H9 (cell line): ENCODE results near the gene DLEC1. TPM values are rescaled to one million over a fixed set of nuclear protein-coding genes. Genes with fewer than 3 reads are reported as not detected.

Experiments used
- DNase-seq: peaks from one replicate; pipeline ENCODE4 v3.0.0-alpha.2; 2017
- H2AFZ ChIP-seq: one replicate; pipeline ENCODE4 v1.6.1; 2013; ENCODE audit warnings: mild to moderate bottlenecking, low read length, control low read depth, moderate library complexity
- H2AK5ac ChIP-seq: 2 replicates; pipeline ENCODE4 v1.6.1; 2013; ENCODE audit warnings: low read length, control low read depth, mixed read lengths; ENCODE audit not compliant: insufficient read length
- H2BK120ac ChIP-seq: one replicate; pipeline ENCODE4 v1.6.1; 2013; ENCODE audit warnings: low read depth, mild to moderate bottlenecking, low read length, control low read depth, inconsistent platforms; ENCODE audit not compliant: poor library complexity, severe bottlenecking
- H2BK12ac ChIP-seq: 2 replicates; pipeline ENCODE4 v1.6.1; 2013; ENCODE audit warnings: low read length, control low read depth, mixed read lengths, low read depth; ENCODE audit not compliant: insufficient read length
- H2BK15ac ChIP-seq: 2 replicates; pipeline ENCODE4 v1.6.1; 2013; ENCODE audit warnings: low read depth, low read length, control low read depth
- H2BK20ac ChIP-seq: one replicate; pipeline ENCODE4 v1.6.1; 2013; ENCODE audit warnings: low read depth, mild to moderate bottlenecking, low read length, control low read depth, inconsistent platforms; ENCODE audit not compliant: poor library complexity, severe bottlenecking
- H2BK5ac ChIP-seq: 2 replicates; pipeline ENCODE4 v1.6.1; 2013; ENCODE audit warnings: low read length, control low read depth, mixed read lengths; ENCODE audit not compliant: insufficient read length
- H3K14ac ChIP-seq: 2 replicates; pipeline ENCODE4 v1.6.1; 2013; ENCODE audit warnings: low read length, control low read depth; ENCODE audit not compliant: insufficient read depth
- H3K18ac ChIP-seq: 2 replicates; pipeline ENCODE4 v1.6.1; 2013; ENCODE audit warnings: low read depth, mild to moderate bottlenecking, mixed read lengths, low read length, control low read depth; ENCODE audit not compliant: insufficient read length
- H3K23ac ChIP-seq: 2 replicates; pipeline ENCODE4 v1.6.1; 2013; ENCODE audit warnings: low read length, control low read depth, mixed read lengths, low read depth; ENCODE audit not compliant: insufficient read length
- H3K23me2 ChIP-seq: 2 replicates; pipeline ENCODE4 v1.6.1; 2013; ENCODE audit warnings: low read depth, mild to moderate bottlenecking, mixed read lengths, low read length, control low read depth; ENCODE audit not compliant: insufficient read length, poor library complexity, severe bottlenecking
- H3K27ac ChIP-seq: 2 replicates; pipeline ENCODE4 v1.5.1; 2013; ENCODE audit warnings: low read length, control low read depth, mixed read lengths, low read depth; ENCODE audit not compliant: insufficient read length
- H3K27me3 ChIP-seq: 2 replicates; pipeline ENCODE4 v1.6.1; 2013; ENCODE audit warnings: low read length, control low read depth, inconsistent platforms; ENCODE audit not compliant: insufficient read depth
- H3K4ac ChIP-seq: 2 replicates; pipeline ENCODE4 v1.6.1; 2013; ENCODE audit warnings: low read depth, mild to moderate bottlenecking, control low read depth, inconsistent platforms, low read length, moderate library complexity
- H3K4me1 ChIP-seq: 2 replicates; pipeline ENCODE4 v1.6.1; 2013; ENCODE audit warnings: low read length, control low read depth, inconsistent platforms; ENCODE audit not compliant: insufficient read depth
- H3K4me2 ChIP-seq: 2 replicates; pipeline ENCODE4 v1.6.1; 2013; ENCODE audit warnings: low read length, control low read depth, mixed read lengths; ENCODE audit not compliant: insufficient read length, insufficient read depth
- H3K56ac ChIP-seq: 2 replicates; pipeline ENCODE4 v1.6.1; 2013; ENCODE audit warnings: low read depth, mild to moderate bottlenecking, mixed read lengths, low read length, control low read depth; ENCODE audit not compliant: insufficient read length
- H3K79me1 ChIP-seq: 2 replicates; pipeline ENCODE4 v1.6.1; 2013; ENCODE audit warnings: low read depth, mild to moderate bottlenecking, moderate library complexity, low read length, control low read depth, inconsistent platforms; ENCODE audit not compliant: insufficient read depth, poor library complexity, severe bottlenecking
- H3K79me2 ChIP-seq: 2 replicates; pipeline ENCODE4 v1.6.1; 2013; ENCODE audit warnings: low read length, control low read depth, inconsistent platforms; ENCODE audit not compliant: insufficient read depth
- H3K9ac ChIP-seq: 2 replicates; pipeline ENCODE4 v1.6.1; 2013; ENCODE audit warnings: low read length, control low read depth, mixed read lengths; ENCODE audit not compliant: insufficient read length; ENCODE audit errors: extremely low read depth
- H3K9me3 ChIP-seq: one replicate; pipeline ENCODE4 v1.6.1; 2013; ENCODE audit warnings: low read depth, low read length, inconsistent platforms; ENCODE audit not compliant: control insufficient read depth
- H3T11ph ChIP-seq: one replicate; pipeline ENCODE4 v1.6.1; 2013; ENCODE audit warnings: mild to moderate bottlenecking, low read length, control low read depth, inconsistent platforms
- H4K20me1 ChIP-seq: one replicate; pipeline ENCODE4 v1.6.1; 2013; ENCODE audit not compliant: control insufficient read depth, insufficient read length, insufficient read depth
- H4K5ac ChIP-seq: 2 replicates; pipeline ENCODE4 v1.6.1; 2013; ENCODE audit warnings: low read depth, mild to moderate bottlenecking, mixed read lengths, low read length, control low read depth; ENCODE audit not compliant: insufficient read length
- H4K8ac ChIP-seq: replicated peaks from 2 replicates; pipeline ENCODE4 v1.6.1; 2013; ENCODE audit warnings: low read length, control low read depth, mixed read lengths, low read depth; ENCODE audit not compliant: insufficient read length
- H4K91ac ChIP-seq: 2 replicates; pipeline ENCODE4 v1.6.1; 2013; ENCODE audit warnings: low read depth, mild to moderate bottlenecking, moderate library complexity, mixed read lengths, low read length, control low read depth; ENCODE audit not compliant: insufficient read length
- H3K27ac Mint-ChIP-seq, 3 experiments: 2 replicates in 2 of 3; 3 replicates in 1 of 3; pipeline ENCODE4 v1.8.0; 2020 to 2021; ENCODE audit warnings: mixed read lengths in 3 of 3, mild to moderate bottlenecking in 1 of 3, moderate library complexity in 1 of 3
- H3K27me3 Mint-ChIP-seq: 2 replicates; pipeline ENCODE4 v1.8.0; 2021; ENCODE audit warnings: low read depth, mild to moderate bottlenecking, moderate library complexity, mixed read lengths
- H3K36me3 Mint-ChIP-seq, 3 experiments: 2 replicates in 2 of 3; 3 replicates in 1 of 3; pipeline ENCODE4 v1.8.0; 2020 to 2021; ENCODE audit warnings: low read depth in 3 of 3, mixed read lengths in 3 of 3; ENCODE audit not compliant: insufficient read depth in 1 of 3
- H3K4me1 Mint-ChIP-seq, 2 experiments: 2 replicates each; pipeline ENCODE4 v1.8.0; 2020; ENCODE audit warnings: mixed read lengths in 2 of 2
- H3K4me3 Mint-ChIP-seq, 2 experiments: 2 replicates in 1 of 2; 3 replicates in 1 of 2; pipeline ENCODE4 v1.8.0; 2020 to 2021; ENCODE audit warnings: mild to moderate bottlenecking in 2 of 2, mixed read lengths in 2 of 2, moderate library complexity in 1 of 2
- H3K9me3 Mint-ChIP-seq, 2 experiments: 2 replicates in 1 of 2; 3 replicates in 1 of 2; pipeline ENCODE4 v1.8.0; 2020; ENCODE audit warnings: mild to moderate bottlenecking in 2 of 2, mixed read lengths in 2 of 2, moderate library complexity in 1 of 2
- WGBS: extraction: QIAGEN DNeasy Blood & Tissue Kit; methylation state at CpG from one replicate; pipeline ENCODE4 v1.1.7; 2013; ENCODE audit warnings: missing lambda C conversion rate, low lambda C conversion rate, mixed read lengths; ENCODE audit not compliant: insufficient read length; ENCODE audit errors: extremely low coverage; 5-methylcytosine and 5-hydroxymethylcytosine counted together
- total RNA-seq: library from RNA; stranded (reverse); gene quantifications from 2 replicates; pipeline ENCODE4 v1.2.1, GENCODE V29; 2021
- TF ChIP-seq, protein P1 (sequence below): fragments of 200-600 bp; sonication (generic); conservative IDR thresholded peaks from 3 replicates; pipeline ENCODE4 v1.8.0; 2021; ENCODE audit warnings: antibody characterized with exemption, mild to moderate bottlenecking

Gene DLEC1
- total RNA-seq, 1 experiment from 2014 or later, result 2.1 TPM

DNA sequence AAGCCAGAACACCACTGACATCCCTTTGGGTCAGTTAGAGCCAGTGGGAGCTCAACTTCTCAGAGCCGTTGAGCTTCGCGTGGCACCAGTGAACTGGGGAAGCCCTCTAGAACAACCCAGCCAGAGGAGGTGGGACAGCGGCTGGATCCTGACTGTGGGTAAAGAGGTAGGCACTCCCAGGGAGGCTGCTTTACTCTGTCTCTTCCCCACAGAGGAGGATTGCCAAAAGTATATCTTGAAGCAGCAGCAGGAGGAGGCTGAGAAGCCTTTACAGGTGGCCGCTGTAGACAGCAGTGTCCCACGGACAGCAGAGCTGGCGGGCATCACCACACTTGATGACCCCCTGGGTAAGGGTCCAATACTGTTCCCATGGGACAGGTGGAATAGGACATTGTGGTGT is 100.6 kb downstream of the DLEC1 start:
- Histone ChIP-seq H4K91ac (no peak overlapping the region), H3K4me1 (peaks cover 8% of the 10 kb centered on the region; the same call in 1 of the 2 replicates), H3K9me3 (no peaks in the 10 kb centered on the region), H3T11ph (no peak overlapping the region), H2BK120ac (no peak overlapping the region), H2BK20ac (no peak overlapping the region), H3K23ac (no peak overlapping the region), H3K14ac (no peak overlapping the region), H2AFZ (no peak overlapping the region), H4K20me1 (no peaks in the 10 kb centered on the region), H3K4ac (no peak overlapping the region), H2BK15ac (no peak overlapping the region), H3K79me2 (no peaks in the 10 kb centered on the region), H3K9ac (peak overlapping the region; percentile 79), H2BK12ac (no peak overlapping the region), H3K56ac (no peak overlapping the region), H3K27me3 (no peaks in the 10 kb centered on the region), H3K23me2 (peaks cover 18% of the 10 kb centered on the region), H3K4me2 (peak overlapping the region; percentile 80), H2BK5ac (no peak overlapping the region), H3K18ac (no peak overlapping the region), H4K8ac (no peak overlapping the region), H2AK5ac (no peak overlapping the region), H3K27ac (no peak overlapping the region), H4K5ac (no peak overlapping the region), H3K79me1 (no peaks in the 10 kb centered on the region)
- WGBS, result no CpG with 5 or more reads among the region's 7 CpGs
- TF ChIP-seq, protein P1, sequence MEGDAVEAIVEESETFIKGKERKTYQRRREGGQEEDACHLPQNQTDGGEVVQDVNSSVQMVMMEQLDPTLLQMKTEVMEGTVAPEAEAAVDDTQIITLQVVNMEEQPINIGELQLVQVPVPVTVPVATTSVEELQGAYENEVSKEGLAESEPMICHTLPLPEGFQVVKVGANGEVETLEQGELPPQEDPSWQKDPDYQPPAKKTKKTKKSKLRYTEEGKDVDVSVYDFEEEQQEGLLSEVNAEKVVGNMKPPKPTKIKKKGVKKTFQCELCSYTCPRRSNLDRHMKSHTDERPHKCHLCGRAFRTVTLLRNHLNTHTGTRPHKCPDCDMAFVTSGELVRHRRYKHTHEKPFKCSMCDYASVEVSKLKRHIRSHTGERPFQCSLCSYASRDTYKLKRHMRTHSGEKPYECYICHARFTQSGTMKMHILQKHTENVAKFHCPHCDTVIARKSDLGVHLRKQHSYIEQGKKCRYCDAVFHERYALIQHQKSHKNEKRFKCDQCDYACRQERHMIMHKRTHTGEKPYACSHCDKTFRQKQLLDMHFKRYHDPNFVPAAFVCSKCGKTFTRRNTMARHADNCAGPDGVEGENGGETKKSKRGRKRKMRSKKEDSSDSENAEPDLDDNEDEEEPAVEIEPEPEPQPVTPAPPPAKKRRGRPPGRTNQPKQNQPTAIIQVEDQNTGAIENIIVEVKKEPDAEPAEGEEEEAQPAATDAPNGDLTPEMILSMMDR, result no peak
- H3K27ac Mint-ChIP-seq, result no peak overlapping the region
- H3K4me3 Mint-ChIP-seq, result peak overlapping the region; percentile 91 to 92
- H3K9me3 Mint-ChIP-seq, result no peaks in the 10 kb centered on the region; a peak in 1 of 5 replicates
- peaks cover 23 to 37% (median 24%) of the 10 kb centered on the region in 3 experiments for H3K36me3 Mint-ChIP-seq
- DNase-seq, result no peak
- no peaks in the 10 kb centered on the region; the same call in 1 of the 2 replicates for H3K27me3 Mint-ChIP-seq
- H3K4me1 Mint-ChIP-seq, result peaks cover 37 to 42% of the 10 kb centered on the region in 2 experiments
